Astrocyte of the cerebellum (primary cell): ENCODE results near the gene UNC13D.

ENCODE experiments used
- DNase-seq: peaks from one replicate; pipeline ENCODE4 v3.0.0-alpha.2; 2011; ENCODE audit warnings: low read depth
- H3K4me3 ChIP-seq: 2 replicates; pipeline ENCODE4 v1.5.1; 2011; ENCODE audit warnings: mild to moderate bottlenecking, low read depth, low read length, moderate library complexity
- CTCF ChIP-seq: IDR thresholded peaks from 2 replicates; pipeline ENCODE4 v1.5.1; 2012; ENCODE audit warnings: low read length, low read depth, moderate library complexity, mild to moderate bottlenecking; ENCODE audit errors: missing control alignments
- in situ Hi-C: cut with HindIII; loops from 2 replicates; pipeline ENCODE4 v1.10.0; 2017; ENCODE audit warnings: low sequenced_read_pairs

UNC13D gene

DNA sequence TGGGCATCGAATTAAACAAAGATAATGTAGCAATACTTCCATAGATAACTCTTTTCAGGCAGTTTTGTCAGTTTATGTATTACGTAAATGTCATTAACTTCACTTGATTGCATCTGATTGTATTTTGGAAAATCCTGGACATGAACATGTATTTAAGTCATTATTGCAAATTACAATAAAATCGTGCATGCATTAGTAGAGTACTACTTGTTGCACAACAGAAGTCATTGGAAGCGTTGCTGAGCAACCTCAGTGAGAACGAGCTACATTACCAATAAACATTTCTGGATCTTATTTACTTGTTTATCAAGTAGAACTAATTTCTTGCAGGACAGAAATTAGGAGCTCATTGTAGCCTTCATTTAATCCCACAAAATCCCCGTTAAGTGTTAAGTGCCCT, 53.0 kb downstream of the UNC13D start:
- no peak overlapping the region for H3K4me3 ChIP-seq
- no peak for TF ChIP-seq CTCF
- in situ Hi-C loops, result no loop called here
- no peak for DNase-seq

GRCh38 chr17:75785016-75785890, 59.0 kb downstream of the UNC13D start:
- in situ Hi-C loops, result loop anchor here (10.0 kb wide), 1 partner anchor 60 kb away; the partner anchor contains the start of gene UNC13D
- no peak for TF ChIP-seq CTCF
- H3K4me3 ChIP-seq, result peak overlapping the region; percentile 62
- peak; percentile 60 for DNase-seq

- TF ChIP-seq CTCF, result no peak
- peak within 1 kb of the TSS; percentile 62 for H3K4me3 ChIP-seq
- peak; percentile 99 for DNase-seq
- in situ Hi-C loops, result loop anchor here (10.0 kb wide), 1 partner anchor 60 kb away; the partner anchor contains the start of gene UNC13D
These were observed 59.7 kb downstream of the UNC13D start, which contains the start of gene UNK for GRCh38 chr17:75784473-75785015. TSS of gene UNK (plus strand) at chr17:75784806. CDS start at chr17:75784881, 75 bp downstream.

- in situ Hi-C loops, result loop anchor here (10.0 kb wide), 1 partner anchor 61 kb away; the partner anchor contains the start of gene UNC13D
- no peak for TF ChIP-seq CTCF
- H3K4me3 ChIP-seq, result peak overlapping the region; percentile 62
- no peak for DNase-seq
These were observed 60.3 kb downstream of the UNC13D start for GRCh38 chr17:75783803-75784472.

DNA sequence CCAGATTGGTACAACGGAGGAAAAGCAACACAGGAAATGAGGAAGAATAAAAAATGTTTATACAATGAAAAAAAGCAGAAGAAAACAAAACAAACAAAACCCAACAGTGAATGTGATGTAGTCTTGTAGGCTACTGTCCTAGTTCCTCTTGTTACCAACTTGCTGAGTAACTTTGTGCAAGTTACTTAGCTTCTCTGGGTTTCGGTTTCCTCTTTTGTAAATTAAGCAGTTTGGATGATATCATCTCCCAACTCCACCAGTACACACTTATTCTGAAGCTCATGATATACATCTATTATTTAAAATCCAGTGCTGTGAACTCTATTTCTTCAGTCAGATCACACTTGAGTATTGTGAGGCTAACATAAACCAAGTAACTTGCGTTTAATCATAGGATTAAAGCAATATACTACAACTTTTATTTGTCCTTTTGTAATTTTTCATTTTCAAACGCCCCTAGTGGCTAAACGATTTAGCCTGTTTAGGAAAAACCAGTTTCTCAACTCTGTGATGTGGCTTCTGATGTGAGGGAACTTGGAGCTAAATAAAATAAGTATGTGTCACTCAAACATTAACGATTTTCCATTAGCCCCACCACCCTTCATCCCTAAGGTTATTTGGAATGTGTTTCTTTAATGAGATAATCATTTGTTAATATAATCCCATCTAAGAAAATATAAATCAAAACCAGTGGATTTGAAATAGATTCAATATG, 61.0 kb downstream of the UNC13D start:
- no peak for DNase-seq
- in situ Hi-C loops, result loop anchor here (10.0 kb wide), 1 partner anchor 62 kb away; the partner anchor contains the start of gene UNC13D
- H3K4me3 ChIP-seq, result no peak overlapping the region
- TF ChIP-seq CTCF, result peak; percentile 71
